CD4-positive, alpha-beta T cell treated with Interleukin-1 beta for 1 hour (primary cell): ENCODE data around the gene CTDSPL2.
"Not testable (repeated sequence)": the region's sequence is repeated elsewhere in the genome, so short reads cannot be mapped to it uniquely, and the experiment has no call there.

Experiments used
- DNase-seq, 2 donors: peaks; one replicate each; pipeline ENCODE4 v3.0.0-alpha.2; 2020 to 2022

Gene CTDSPL2

DNA sequence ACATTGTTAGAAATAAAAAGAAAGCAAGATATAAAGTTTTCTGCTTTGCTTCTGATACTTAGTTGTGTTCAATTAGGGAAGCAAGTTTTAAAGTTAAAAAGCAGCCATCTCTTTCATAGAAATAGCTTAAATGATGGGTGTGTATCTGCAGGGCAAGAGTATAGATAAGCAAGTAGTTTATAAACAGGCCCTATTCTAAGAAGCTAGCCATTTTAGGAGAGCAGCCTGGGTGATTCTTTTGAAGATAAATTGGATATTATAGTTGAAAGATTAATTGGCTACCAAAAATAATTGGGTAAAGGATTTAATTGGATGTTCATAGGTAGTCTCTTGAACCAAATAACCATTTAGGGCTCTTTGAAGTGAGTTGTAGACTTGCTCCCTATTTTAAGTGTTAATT, 115.2 kb downstream of the CTDSPL2 start:
- no peak for DNase-seq

DNA sequence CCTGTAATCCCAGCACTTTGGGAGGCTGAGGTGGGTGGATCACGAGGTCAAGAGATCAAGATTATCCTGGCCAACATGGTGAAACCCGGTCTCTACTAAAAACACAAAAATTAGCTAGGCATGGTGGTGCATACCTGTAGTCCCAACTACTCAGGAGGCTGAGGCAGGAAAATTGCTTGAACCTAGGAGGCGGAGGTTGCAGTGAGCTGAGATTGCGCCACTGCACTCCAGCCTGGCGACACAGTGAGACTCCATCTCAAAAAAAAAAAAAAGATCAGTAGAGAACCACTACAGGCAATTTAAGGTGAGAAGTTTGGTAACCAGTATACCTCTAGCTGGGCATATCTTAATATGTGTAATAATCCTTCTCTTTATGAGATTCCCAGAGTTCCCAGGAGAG, 117.3 kb downstream of the CTDSPL2 start:
- DNase-seq, result not testable (repeated sequence)

DNA sequence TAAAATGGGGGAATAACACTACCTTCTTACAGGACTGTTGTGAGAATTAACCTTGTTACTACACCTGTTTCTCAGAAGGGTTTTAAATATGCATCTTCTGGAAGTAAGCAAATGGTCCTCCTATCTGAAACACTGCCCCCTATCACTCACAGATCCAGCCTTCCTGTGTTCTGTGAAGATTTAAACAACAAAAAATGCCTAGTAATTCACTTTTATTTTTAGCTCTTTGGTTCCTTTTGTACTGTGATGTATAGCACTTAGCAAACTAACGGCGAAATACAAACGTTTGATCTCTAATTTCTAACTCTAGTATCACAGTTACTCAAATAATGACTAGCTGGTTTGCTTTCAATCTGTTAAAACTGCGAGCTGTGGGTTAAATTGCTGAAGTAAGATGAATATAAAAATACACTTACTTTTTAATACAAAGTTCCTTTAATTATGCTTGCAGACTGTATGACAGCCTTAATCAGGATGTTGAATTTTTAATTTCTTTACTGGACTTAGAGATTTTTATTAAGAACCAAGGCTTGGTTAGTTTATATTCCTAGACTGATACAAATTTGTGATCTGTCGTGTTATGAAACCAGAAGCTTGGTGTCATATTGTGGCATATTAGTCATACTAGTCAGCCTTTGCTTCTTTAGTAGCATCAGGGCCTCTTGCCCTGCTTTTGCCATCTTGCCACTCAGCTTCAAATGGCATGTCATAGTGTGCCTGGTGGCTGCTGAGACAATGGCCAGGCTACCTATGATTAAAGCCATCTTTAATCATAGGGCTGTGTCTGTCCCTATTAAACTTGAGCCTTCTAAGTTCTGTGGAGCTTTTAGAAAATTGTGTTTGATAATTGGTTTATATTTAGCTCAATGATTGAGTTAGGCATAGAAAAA, 118.7 kb downstream of the CTDSPL2 start:
- DNase-seq, result peak in 1 of 2 donors; percentile 30

DNA sequence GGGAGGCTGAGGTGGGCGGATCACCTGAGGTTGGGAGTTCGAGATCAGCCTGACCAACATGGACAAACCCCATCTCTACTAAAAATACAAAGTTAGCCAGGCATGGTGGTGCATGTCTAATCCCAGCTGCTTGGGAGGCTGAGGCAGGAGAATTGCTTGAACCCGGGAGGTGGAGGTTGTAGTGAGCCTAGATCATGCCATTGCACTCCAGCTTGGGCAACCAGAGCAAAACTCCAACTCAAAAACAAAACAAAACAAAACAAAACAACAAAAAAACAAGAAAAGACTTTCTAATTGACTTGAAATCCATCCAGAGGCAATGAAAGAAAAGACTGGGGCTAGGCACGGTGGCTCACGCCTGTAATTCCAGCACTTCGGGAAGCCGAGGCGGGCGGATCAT, 121.7 kb downstream of the CTDSPL2 start:
- not testable (repeated sequence) for DNase-seq

DNA sequence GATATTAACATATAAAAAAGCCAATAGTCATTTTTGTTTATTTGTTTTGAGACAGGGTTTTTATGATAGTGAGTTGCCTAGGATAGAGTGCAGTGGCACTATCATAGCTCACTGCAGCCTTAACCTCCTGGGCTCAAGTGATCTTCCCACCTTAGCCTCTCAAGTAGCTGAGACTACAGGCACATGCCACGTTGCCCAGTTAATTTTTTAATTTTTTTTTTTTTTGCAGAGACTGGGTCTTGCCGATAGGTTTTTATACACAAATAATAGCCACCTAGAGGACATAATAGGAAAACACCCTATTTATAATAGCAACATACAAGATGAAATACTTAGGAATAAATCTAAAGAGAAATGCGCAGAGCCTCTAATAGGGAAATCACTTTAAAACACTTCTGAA, 122.8 kb downstream of the CTDSPL2 start:
- peak in 1 of 2 donors; percentile 23 for DNase-seq

DNA sequence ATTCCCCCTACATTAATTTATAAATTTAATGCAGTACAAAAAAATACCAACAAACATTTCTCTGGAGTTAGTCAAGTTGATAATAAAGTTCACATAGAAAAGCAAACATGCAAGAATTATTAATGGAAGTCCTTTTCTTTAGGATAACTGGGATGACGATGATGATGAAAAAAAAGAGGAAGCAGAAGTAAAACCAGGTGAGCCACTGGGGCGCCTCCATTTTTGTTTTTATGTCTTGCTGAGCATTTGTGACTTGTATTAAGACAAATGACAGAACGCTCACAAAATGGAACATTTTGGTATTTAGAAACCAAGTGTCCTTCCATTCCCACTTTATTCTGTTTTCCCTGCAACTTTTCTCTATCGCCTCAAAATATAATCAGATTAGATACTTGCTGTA, 123.3 kb downstream of the CTDSPL2 start:
- DNase-seq, result no peak

DNA sequence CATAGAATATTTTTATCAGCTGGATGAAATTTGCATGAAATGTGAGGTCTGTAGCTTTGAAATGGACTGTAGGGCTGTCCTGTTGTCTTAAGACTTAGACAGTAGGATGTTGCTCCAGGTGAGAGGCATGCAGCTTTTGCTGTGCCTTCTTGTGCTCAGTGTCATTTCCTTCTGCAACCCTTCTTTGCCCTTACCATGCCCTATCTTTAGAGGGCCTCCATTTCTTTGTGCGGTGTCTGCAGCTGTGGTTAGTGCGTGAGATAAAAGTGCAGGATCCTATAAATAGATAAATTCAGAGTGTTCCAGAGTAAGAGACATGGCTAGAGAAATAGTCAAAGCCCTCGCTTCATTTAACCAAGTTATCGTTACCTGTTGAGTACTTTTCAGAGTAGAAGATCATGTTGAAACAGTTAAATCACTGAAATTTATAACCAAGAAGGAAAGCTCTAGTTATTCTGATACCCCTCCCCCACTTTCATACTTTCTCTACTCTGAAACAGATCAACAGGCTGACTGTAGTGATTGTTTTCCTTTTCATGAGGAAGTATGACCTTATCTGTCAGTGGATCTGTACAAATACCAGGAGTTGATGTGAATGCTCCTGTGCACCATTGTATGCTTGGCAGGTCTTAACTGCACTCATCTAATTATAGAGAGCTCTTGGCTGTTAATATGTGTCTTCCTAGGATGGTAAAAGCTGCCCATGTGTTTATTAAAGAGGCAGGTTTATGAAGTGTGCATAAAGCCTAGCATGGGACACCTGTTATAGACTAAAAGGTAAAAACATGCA, 127.7 kb downstream of the CTDSPL2 start:
- DNase-seq, result no peak

DNA sequence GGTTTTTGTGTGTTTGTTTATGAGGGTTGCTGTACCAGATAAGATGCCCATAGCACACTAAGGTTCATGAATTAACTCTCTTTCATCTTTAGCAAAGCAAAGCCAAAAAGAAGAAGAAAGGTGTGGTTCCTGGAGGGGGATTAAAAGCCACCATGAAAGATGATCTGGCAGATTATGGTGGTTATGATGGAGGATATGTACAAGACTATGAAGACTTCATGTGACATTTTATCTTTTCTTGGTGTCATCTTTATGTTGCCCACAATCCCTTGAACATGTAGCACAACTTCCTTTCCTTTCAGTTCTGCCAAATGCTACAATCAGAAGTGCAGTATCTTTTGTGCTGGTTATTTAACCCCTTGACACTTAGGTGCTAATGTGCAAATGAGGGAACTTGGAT, 133.5 kb downstream of the CTDSPL2 start:
- not testable (repeated sequence) for DNase-seq

DNA sequence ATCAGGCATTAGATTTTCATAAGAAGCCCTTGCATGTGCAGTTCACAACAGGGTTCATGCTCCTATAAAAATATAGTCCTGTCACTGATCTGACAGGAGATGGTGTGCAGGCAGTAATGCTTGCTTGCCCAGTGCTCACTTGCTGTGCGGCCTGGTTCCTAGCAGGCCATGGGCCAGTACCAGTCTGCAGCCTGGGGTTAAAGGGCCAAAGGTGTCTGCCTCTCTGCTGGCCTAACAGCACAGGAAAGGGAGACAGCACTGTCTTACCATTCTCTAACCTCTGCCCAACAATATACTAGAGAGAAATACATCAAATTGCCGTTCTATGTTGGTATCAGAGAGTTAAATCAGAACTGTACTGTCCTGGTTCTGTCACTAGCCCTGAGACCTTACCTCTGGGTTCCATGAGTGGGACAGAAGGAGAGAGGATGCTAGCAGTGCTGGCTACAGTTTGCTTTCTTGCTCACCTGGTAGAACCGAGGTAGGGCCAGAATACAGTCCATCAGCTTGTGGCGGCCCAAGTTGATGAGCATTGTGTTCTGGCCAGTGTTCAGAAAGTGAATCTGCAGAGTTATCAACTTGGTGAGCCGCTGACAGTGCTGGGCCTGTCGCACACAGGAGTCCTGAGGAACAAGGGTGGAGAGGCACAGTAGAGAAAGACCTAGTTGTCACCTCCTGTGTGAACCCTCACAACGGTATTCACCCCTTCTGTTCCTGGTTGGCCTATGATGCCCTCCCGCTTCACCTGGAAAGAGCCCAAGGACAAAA, 138.1 kb downstream of the CTDSPL2 start:
- no peak for DNase-seq

DNA sequence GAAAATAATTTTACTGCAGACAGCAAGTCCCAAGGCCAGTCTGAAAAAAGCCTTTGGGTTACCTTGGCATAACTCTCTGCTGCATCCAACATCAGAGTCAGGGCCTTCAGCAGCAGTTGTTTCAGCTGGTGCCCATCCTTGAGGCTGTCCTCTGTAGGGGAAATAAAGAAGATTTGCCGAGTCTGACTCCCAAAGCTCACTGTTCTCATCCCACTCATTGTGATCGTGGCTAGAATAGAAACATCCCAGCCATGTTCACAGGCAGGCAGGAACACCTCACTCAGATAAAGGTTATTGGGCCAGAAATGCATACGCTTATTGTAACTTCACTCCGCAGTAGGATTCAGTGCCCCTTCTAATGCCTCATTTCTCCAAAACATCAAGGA, 138.7 kb downstream of the CTDSPL2 start:
- no peak for DNase-seq

DNA sequence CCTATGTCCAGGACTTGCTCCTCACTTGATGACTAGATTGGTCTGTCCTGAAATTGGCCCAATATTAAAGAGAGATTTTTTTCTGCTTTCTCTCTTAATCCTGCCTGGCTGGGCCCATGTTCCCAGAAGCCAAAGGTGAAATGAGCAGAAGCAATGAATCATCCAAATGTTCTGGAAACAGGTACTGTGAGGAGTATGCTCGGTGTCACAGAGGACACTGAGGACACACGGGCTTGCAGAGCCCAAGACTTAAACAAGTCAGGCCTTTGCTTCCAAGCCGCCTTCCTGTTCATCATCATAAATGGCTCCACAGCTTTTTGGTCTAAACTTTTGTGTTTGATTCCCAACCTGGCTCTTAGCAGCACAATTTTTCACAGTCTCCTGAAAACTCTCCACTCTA, 140.9 kb downstream of the CTDSPL2 start:
- no peak for DNase-seq

DNA sequence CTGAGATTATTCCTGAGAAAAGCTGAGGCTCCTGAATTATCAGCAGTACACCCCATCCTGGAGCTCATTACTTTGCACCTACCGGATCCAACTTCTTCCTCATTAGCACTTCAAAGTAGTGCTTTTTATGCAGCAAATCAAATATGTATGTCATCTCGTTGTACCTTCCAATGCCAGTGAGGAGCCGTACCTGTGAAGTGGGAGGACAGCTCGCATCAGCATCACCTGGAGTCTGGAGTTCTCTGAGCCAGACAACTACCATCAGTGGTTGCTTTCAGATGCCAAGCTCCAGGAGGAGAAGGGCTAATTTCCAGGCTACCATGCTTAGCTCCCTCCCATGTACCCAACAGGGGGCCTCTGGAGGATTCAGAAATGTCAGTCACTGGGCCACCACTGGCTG, 141.9 kb downstream of the CTDSPL2 start:
- DNase-seq, result no peak

DNA sequence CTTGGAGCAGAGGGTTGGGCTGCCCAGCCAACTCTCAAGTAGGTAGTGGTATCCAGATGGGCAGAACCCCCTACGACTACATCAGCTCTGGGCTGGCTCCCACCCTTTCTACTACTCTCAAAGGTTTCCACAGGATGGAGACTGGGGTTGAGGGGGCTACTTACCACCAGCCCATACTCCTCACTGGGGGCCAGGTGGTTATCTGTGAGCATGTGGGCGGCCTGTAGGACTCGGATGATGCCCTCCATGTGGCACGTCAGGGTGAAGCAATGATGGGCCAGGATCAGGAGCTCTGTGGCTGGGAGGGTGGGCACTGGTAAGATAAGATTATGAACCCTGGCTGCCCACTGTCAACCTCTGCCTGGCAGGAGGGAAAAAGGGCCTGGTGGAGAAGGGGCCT, 142.9 kb downstream of the CTDSPL2 start:
- no peak for DNase-seq

DNA sequence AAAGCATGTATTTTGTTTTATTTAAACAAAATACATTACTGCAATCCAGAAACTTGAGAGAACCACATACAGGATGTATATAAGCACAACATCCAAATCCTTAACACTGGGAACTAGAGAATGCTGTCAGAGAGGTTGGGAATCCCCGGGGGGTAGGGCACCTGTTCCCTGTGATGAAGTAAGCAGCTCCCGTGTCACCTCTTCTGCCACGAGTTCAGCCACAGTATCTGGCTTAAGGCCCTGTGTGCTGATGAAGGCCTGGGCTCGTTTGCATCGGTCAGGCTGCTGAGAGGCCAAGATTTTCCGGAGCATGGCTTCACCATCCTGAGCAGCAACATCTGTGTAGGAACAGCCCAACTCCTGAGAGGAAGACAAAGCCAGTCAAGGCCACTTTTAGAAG, 146.0 kb downstream of the CTDSPL2 start:
- DNase-seq, result no peak

DNA sequence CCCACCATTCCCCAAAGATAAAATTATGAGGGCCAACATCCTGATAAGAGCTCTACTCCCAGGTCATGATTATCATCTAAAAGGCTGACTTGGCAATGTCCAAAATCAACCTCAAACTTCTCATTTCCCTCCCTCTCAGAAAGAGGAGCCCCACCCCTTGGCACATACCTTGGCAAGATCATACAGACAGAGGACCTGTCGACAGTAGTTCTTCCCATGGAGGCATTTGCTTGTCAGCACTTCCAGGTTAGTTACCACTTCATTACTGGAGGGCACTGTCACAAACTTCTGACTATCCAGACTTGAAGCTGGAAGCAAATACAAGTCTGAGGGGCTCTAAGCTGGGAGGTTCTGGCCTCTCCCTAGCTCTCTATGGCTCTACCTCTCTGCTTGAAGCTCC, 147.3 kb downstream of the CTDSPL2 start:
- no peak for DNase-seq
